Stimulated activated CD4-positive, alpha-beta T cell treated with anti-CD3 and anti-CD28 coated beads, Interleukin-15, amount 100 ng/mL, for 24 hours (primary cell): ENCODE data around the gene PCSK4.
A peak's percentile ranks its signal among the peaks of the same experiment; 100 is the strongest.
"Not testable (repeated sequence)": the region's sequence is repeated elsewhere in the genome, so short reads cannot be mapped to it uniquely, and the experiment has no call there.

Experiments
- DNase-seq: peaks from one replicate; pipeline ENCODE4 v3.0.0-alpha.2; 2020

The PCSK4 gene

DNA sequence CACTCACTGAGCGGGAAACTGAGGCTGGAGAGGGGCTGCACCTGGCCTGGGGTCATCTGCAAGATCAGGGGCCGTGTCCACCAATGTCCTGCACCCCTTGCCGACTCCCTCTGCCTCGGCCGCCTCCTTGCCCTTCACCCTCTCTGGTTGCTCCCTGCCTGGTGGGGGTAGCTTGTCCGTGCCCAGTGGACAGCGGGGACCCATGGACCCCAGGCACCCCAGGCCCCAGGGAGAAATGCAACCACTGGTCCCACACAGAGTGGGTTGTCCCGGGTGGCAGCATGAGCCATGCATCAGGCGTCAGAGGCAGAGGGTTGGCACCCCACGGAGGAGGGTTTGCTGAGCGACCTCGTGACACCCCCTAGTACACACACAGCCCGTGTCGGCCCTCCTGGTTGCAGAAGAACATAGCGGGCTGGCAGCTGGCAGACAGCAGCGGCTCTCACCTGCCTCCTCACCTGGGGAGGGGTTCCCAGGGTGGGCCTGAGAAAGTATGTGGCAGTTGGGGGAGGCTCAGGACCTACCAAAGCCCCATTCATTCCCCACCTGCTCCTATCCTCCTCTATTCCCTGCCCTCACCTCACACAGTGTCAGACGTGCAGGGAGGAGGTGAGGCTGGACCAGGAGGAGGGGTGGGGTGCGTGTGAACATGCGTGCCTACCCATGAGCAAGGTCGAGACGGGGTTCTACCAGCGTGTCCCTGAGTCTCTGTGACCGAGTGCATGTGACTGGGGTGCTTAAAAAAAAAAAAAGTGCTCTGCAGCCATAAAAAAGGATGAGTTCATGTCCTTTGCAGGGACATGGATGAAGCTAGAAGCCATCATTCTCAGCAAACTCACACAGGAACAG is 14.0 kb upstream of the PCSK4 start:
- no peak for DNase-seq

- DNase-seq, result peak; percentile 83
Observed at GRCh38 chr19:1503089-1503924, 13.2 kb upstream of the PCSK4 start.

DNA sequence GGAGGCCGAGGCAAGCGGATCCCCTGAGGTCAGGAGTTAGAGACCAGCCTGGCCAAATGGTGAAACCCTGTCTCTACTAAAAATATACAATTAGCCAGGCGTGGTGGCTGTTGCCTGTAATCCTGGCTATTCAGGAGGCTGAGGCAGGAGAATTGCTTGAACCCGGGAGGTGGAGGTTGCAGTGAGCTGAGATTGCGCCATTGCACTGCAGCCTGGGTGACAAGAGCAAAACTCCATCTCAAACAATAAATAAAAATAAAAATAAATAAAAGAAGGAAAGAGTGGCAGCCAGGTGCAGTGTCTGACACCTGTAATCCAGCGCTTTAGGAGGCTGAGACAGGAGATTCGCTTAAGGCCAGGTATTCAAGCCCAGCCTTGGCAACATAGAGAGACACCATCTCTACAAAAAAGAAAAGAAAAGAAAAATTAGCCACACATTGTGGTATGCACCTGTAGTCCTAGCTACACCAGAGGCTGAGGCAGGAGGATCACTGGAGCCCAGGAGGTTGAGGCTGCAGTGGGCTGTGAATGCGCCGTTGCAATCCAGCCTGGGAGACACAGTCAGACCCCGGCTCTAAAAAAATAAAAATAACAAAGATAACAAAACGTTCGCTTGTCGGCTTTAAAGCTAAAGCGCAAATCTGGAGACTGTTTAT is 12.4 kb upstream of the PCSK4 start:
- DNase-seq, result no peak

GRCh38 chr19:1501200-1501595 is 11.0 kb upstream of the PCSK4 start:
- no peak for DNase-seq

GRCh38 chr19:1499231-1499630 is 9.1 kb upstream of the PCSK4 start:
- not testable (repeated sequence) for DNase-seq

DNA sequence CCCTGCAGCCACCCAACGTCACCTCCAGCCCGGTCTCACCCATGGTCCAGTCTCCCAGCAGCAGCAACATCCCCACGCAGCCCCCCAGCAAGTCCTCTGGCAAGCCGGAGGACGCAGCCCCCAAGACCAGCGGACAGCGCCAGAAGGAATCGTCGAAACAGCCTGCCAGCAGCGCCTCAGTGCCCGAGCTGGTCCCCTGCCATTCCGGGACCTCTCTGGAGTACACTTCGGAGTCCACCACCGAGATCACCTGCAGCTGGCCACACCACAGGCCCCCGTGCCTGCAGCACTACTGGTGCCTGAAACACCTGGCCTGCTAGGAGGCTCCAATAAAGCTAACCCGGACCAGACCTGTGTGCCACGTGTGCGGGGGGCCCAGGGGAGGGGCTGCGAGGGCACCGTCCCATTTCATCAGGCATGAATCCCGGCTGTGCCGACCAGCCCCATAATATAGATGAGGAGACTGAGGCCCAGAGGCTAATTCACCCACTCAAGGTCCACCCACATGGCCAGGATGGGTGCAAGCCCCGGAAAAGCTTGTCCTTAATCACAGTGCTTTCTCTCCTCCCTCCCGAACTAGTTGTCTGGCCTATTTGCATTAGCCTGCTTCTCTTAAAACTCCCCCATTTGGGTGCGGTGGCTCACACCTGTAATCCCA is 7.6 kb upstream of the PCSK4 start:
- no peak for DNase-seq

- no peak for DNase-seq
Observed at GRCh38 chr19:1496714-1497577, 6.8 kb upstream of the PCSK4 start.

DNA sequence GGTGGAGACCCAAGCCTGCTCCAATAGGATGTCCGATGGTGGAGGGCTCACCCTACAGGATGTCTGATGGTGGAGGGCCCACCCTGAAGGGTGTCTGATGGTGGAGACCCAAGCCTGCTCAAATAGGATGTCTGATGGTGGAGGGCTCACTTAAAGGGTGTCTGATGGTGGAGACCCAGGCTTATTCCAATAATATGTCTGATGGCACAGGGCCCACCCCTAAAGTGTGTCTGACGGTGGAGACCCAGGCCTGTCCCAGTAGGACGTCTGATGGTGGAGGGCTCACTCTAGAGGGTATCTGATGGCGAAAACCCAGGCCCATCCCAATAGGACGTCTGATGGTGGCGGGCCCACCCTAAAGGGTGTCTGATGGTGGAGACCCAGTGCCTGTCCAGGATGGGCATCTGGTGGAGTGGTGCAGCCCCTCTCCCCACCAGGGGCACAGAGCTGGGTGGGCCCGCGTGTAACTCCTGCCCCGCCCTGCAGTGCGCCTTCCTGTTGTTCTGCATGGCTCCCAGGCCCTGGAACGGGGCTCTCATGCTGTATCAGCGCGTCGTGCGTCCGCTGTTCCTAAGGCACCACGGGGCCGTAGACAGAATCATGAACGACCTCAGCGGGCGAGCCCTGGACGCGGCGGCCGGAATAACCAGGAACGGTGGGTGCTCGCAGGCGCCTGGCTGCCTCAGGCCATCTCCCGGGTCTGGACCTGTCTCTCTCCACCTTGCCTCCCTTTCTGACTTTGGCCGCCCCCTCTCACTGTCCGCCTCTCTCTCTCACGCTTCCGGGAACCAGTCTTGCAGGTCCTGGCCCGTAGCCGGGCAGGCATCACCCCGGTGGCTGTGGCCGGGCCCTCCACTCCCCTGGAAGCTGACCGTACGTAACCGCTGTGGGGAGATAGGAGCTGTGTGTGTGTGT is 5.9 kb upstream of the PCSK4 start:
- DNase-seq, result no peak

- DNase-seq, result no peak
Observed at GRCh38 chr19:1495051-1495798, 5.1 kb upstream of the PCSK4 start.

- no peak for DNase-seq
Observed at GRCh38 chr19:1494115-1494815, 4.1 kb upstream of the PCSK4 start.

DNA sequence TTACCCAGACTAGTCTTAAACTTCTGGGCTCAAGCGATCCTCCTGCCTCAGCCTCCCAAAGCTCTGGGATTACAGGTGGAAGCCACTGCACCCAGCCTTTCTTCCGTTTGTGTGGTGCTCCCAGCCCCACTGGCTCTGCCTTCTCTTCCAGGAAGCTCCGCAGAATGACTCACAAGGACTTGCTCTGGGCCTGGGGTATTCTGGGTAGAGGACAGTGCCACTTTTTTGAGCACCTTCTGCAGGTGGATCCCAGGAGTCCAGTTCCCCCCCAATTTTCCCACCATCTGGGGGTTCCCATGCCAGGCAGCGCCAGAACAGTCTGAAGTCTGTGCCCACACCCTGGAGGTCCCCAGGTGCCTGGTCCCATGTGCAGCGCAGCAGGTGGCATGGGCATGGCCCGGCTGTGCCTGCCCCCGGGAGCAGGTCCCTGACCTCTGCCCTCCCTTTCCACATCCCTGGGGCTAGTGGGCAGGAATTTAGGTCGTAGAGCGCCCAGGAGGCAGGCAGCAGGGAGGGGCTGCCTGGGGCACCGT is 2.4 kb upstream of the PCSK4 start:
- no peak for DNase-seq

GRCh38 chr19:1491849-1492170 is 1.7 kb upstream of the PCSK4 start:
- DNase-seq, result no peak

DNA sequence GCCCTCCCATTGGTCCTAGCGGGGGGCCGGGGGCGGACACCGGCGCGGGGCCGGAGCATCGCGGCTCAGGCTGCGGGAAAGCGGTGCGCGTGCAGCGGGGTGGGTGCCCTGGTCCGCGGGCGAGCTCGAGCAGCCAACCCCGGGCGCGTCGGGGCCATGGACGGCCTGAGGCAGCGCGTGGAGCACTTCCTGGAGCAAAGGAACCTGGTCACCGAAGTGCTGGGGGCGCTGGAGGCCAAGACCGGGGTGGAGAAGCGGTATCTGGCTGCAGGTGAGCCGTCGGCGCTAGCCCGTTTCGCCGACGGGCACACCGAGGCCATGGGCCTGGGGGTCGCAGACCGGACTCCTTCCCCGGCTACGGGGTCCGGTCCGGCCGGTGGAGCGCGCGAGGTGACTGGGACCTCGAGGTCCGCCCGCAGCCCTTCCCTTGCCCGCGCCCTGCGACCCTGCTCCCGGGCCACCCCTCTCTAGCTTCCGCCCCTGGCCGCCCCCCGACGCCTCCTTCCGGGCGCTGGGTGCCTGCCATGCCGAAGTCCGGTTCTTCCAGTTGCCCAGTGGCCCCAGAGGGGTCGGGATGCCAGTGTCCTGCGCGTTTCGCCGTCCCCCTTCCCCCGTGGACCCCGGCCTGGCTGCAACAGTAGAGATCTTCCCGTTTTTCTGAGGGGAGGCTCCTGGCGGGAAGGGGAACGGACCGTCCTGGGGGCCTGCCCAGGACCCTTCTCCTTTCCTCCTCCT is 1.1 kb upstream of the PCSK4 start, which contains the start of gene REEP6:
REEP6 (plus strand) TSS at position 68 of the 735 bp plus-strand sequence; CDS start at position 157, 89 bp downstream.
- no peak for DNase-seq

- DNase-seq, result no peak
Observed at GRCh38 chr19:1489463-1490310, 463 bp downstream of the PCSK4 start.

GRCh38 chr19:1488282-1488601 is 1.9 kb downstream of the PCSK4 start:
- no peak for DNase-seq

DNA sequence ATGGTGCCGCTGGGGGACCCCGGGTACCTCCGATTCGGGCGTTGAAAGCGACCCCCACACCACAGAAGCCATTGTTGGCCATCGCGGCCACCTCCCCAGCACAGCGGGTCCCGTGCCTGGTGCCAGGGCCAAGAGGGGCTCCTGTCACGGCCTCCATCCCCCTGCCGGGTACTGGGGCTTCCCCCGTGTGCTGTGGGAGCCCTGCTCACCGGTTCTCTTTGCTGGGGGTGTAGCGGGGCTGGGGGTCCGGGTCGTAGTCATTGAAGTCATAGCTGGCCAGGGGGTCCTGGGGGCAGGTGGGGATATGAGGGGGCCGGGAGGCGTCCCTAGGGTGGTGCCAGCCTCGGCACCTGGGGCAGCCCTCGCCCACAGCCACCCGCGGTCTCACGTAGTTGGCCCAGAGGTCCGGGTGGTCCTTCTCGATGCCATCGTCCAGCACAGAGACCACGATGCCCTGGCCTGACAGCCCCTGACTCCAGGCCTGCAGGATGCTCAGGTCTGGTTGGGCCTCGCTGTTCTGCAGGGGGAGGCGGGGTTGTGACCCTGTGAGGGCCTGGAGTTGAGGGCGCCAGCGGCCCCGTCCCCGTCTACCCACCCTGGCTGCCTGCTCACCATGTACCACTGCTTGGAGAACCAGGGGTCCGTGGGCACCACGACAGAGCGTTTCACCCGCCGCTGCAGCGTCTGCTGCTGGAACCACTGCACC is 2.4 kb downstream of the PCSK4 start:
- DNase-seq, result no peak
